ENCODE results near the gene EPB41L4A.

Gene EPB41L4A

DNA sequence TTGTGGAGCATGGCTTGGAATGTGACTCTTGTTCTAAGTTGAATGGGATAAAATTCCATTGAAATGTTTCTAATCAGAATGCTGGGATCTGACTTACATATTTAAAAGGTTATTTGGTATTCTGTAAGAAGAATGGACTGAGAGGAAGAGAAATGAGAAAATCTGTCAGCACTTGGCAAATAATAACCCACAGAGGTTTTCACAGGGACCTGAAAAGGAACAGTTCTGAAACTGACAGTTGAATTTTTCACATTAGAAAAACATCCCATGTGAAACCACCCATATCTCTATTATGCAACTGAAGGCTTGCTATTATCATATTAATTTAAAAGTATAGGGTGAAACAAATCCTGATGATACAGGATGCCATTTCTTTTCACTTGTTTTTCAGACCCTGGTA, 302.7 kb downstream of the EPB41L4A start:
- no peak overlapping the region for H3K27ac ChIP-seq
- no peak for TF ChIP-seq ZFX (IDR thresholded peaks at IDR 0.05)
- TF ChIP-seq, protein P1, sequence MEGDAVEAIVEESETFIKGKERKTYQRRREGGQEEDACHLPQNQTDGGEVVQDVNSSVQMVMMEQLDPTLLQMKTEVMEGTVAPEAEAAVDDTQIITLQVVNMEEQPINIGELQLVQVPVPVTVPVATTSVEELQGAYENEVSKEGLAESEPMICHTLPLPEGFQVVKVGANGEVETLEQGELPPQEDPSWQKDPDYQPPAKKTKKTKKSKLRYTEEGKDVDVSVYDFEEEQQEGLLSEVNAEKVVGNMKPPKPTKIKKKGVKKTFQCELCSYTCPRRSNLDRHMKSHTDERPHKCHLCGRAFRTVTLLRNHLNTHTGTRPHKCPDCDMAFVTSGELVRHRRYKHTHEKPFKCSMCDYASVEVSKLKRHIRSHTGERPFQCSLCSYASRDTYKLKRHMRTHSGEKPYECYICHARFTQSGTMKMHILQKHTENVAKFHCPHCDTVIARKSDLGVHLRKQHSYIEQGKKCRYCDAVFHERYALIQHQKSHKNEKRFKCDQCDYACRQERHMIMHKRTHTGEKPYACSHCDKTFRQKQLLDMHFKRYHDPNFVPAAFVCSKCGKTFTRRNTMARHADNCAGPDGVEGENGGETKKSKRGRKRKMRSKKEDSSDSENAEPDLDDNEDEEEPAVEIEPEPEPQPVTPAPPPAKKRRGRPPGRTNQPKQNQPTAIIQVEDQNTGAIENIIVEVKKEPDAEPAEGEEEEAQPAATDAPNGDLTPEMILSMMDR (conservative IDR thresholded peaks at IDR 0.05) = no peak

DNA sequence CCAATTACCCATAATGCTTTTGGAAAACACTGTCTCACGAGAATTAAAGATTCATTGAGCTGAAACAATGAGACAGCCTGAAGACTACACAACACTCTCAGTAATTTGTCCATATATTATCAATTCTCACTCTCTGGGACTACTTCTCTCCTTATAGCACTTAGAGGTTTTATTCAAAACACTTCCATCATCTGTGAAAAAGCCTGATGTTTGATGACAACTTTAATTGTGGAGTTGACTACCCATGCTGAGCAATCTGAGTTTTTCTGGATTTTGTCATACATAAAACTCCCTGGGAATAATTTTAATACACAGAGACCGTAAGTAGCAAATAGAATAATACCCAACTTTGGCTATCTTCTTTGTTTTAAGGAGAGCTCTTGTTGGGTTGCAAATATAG, 305.5 kb downstream of the EPB41L4A start:
- TF ChIP-seq, protein P1 (conservative IDR thresholded peaks at IDR 0.05) = no peak
- no peak for TF ChIP-seq ZFX (IDR thresholded peaks at IDR 0.05)
- no peak overlapping the region for H3K27ac ChIP-seq

Data from C4-2B (cell line).